Testis (tissue), 3 donors: ENCODE data around the gene SLC25A40. TPM values are rescaled to one million over a fixed set of nuclear protein-coding genes. Genes with fewer than 3 reads are reported as not detected.
"Not testable (repeated sequence)": the region's sequence is repeated elsewhere in the genome, so short reads cannot be mapped to it uniquely, and the experiment has no call there.

Experiments used
- DNase-seq: peaks from one replicate; pipeline ENCODE4 v3.0.0-alpha.2; 2019
- H3K27ac ChIP-seq, 2 donors: fragments of 200-600 bp; sonication (generic); one replicate each; pipeline ENCODE4 v1.5.1; 2019
- H3K27me3 ChIP-seq: fragments of 200-600 bp; sonication (generic); one replicate; pipeline ENCODE4 v1.5.1; 2019
- H3K36me3 ChIP-seq: fragments of 200-600 bp; sonication (generic); one replicate; pipeline ENCODE4 v1.5.1; 2017; ENCODE audit warnings: low read depth; ENCODE audit errors: missing control alignments
- H3K4me1 ChIP-seq: fragments of 200-600 bp; sonication (generic); one replicate; pipeline ENCODE4 v1.5.1; 2019
- H3K4me3 ChIP-seq, 2 donors: fragments of 200-600 bp; sonication (generic); one replicate each; pipeline ENCODE4 v1.5.1; 2017 to 2019
- H3K9me3 ChIP-seq: fragments of 200-600 bp; sonication (generic); one replicate; pipeline ENCODE4 v1.5.1; 2017
- CTCF ChIP-seq, 3 experiments: fragments of 450-650 bp in 2 of 3; fragments of 200-600 bp in 1 of 3; sonication (generic) in 1 of 3; IDR thresholded peaks; one replicate each; pipeline ENCODE4 v1.5.1; 2016 to 2019; ENCODE audit warnings: antibody characterized with exemption in 3 of 3, mild to moderate bottlenecking in 2 of 3, moderate library complexity in 1 of 3
- POLR2A ChIP-seq: fragments of 450-650 bp; IDR thresholded peaks from one replicate; pipeline ENCODE4 v1.6.1; 2017; ENCODE audit warnings: antibody characterized with exemption, mild to moderate bottlenecking, moderate library complexity
- WGBS, 2 donors: methylation state at CpG; one replicate each; pipeline ENCODE4 v1.1.5; 2018; 5-methylcytosine and 5-hydroxymethylcytosine counted together
- intact Hi-C: fragments of 100-400 bp; cut with DNase I; formaldehyde crosslinking; loops from one replicate; pipeline ENCODE4 v1.15.1; 2023; ENCODE audit warnings: low total_unique reads
- polyA plus RNA-seq: library from polyadenylated mRNA; stranded (reverse); fragments of 350-450 nt; fragmentation: Illumina TruSeq; extraction: RNeasy Lipid Tissue Mini Kit (QIAGEN cat#74804); gene quantifications from one replicate; pipeline ENCODE4 v1.2.3, GENCODE V29; 2014; ENCODE audit warnings: low read depth, low replicate concordance; ENCODE audit not compliant: insufficient read depth
- total RNA-seq, 2 donors: library from RNA; depleted of rRNA; stranded (reverse); fragments of >200 nt; gene quantifications; one replicate each; pipeline ENCODE4 v1.2.3, GENCODE V29; 2016

Gene SLC25A40
- total and polyA plus RNA-seq, 3 donors from 2014 or later, result 18.0 to 34.0 (median 32.0) TPM

GRCh38 chr7:87912121-87912520 lies 36.0 kb upstream of the SLC25A40 start:
- TF ChIP-seq POLR2A, result no peak
- TF ChIP-seq CTCF (IDR thresholded peaks at IDR 0.05), result no peak
- Histone ChIP-seq H3K27ac (no peak overlapping the region), H3K27me3 (no peaks in the 10 kb centered on the region), H3K36me3 (no peaks in the 10 kb centered on the region), H3K4me3 (no peak overlapping the region), H3K4me1 (no peaks in the 10 kb centered on the region), H3K9me3 (no peaks in the 10 kb centered on the region)
- DNase-seq, result no peak
- 90 to 92% methylated on average over 4 of the region's 4 CpGs for WGBS, 2 donors
- intact Hi-C loops, result no loop called here

- H3K4me3 ChIP-seq, H3K4me1 ChIP-seq, H3K9me3 ChIP-seq, DNase-seq, H3K27me3 ChIP-seq, H3K27ac ChIP-seq, H3K36me3 ChIP-seq, intact Hi-C loops: not testable (repeated sequence)
- WGBS, 2 donors, result 97 to 98% methylated on average over 4 of the region's 4 CpGs
These were observed 32.7 kb upstream of the SLC25A40 start for GRCh38 chr7:87908814-87909213.

- H3K4me3 ChIP-seq, intact Hi-C loops, H3K4me1 ChIP-seq, H3K36me3 ChIP-seq, H3K27me3 ChIP-seq, H3K27ac ChIP-seq, H3K9me3 ChIP-seq, DNase-seq: not testable (repeated sequence)
- WGBS, 2 donors, result 88 to 89% methylated on average over 3 of the region's 3 CpGs
These were observed 31.2 kb upstream of the SLC25A40 start for GRCh38 chr7:87907136-87907906.

- intact Hi-C loops, result no loop called here
These were observed 23.1 kb upstream of the SLC25A40 start for GRCh38 chr7:87899255-87899654.

GRCh38 chr7:87895363-87895762 lies 19.2 kb upstream of the SLC25A40 start:
- Histone ChIP-seq H3K36me3 (no peaks in the 10 kb centered on the region), H3K27me3 (no peaks in the 10 kb centered on the region), H3K27ac (no peak overlapping the region), H3K4me3 (no peak overlapping the region), H3K9me3 (no peaks in the 10 kb centered on the region), H3K4me1 (no peaks in the 10 kb centered on the region)
- intact Hi-C loops, result no loop called here
- DNase-seq, result no peak
- no peak for TF ChIP-seq POLR2A
- no peak for TF ChIP-seq CTCF (IDR thresholded peaks at IDR 0.05)
- 94% methylated on average over 2 of the region's 2 CpGs for whole genome bisulfite sequencing, 2 donors

More at GRCh38 chr7:87899255-87899654, 23.1 kb upstream of the SLC25A40 start:
- Histone ChIP-seq H3K4me3 (no peak overlapping the region), H3K27ac (no peak overlapping the region), H3K27me3 (no peaks in the 10 kb centered on the region), H3K4me1 (no peaks in the 10 kb centered on the region), H3K9me3 (no peaks in the 10 kb centered on the region), H3K36me3 (no peaks in the 10 kb centered on the region)
- no peak for TF ChIP-seq CTCF (IDR thresholded peaks at IDR 0.05)
- no peak for TF ChIP-seq POLR2A
- WGBS, 2 donors, result 98% methylated on average over 2 of the region's 2 CpGs
- no peak for DNase-seq

GRCh38 chr7:87886875-87887274 lies 10.7 kb upstream of the SLC25A40 start:
- H3K27me3 ChIP-seq, result no peaks in the 10 kb centered on the region
- H3K27ac ChIP-seq, result no peak overlapping the region
- no peaks in the 10 kb centered on the region for H3K4me1 ChIP-seq
- DNase-seq, result no peak
- H3K9me3 ChIP-seq, result no peaks in the 10 kb centered on the region
- no peaks in the 10 kb centered on the region for H3K36me3 ChIP-seq
- no peak overlapping the region for H3K4me3 ChIP-seq
- intact Hi-C loops, result no loop called here
- TF ChIP-seq CTCF (IDR thresholded peaks at IDR 0.05), result peak in 2 of 3 experiments; percentile 12 to 51
- no peak for TF ChIP-seq POLR2A
